Measurements from ENCODE around the gene TRAK1. TPM values are rescaled to one million over a fixed set of nuclear protein-coding genes. Genes with fewer than 3 reads are reported as not detected.
A peak's percentile ranks its signal among the peaks of the same experiment; 100 is the strongest.

Gene TRAK1
- polyA plus RNA-seq, 3 donors, result 6.6 to 40.8 (median 7.0) TPM

- Mint-ChIP-seq H3K27me3 (ENCODE audit: low read depth in 3 of 3) (peaks cover 0 to 1% (median 0%) of the 10 kb centered on the region in 3 donors), H3K4me3 (no peak overlapping the region), H3K4me1 (peaks cover 35% of the 10 kb centered on the region), H3K27ac (no peak overlapping the region), H3K9me3 (no peaks in the 10 kb centered on the region), H3K36me3 (peaks cover 16 to 17% of the 10 kb centered on the region in 2 donors)
- Histone ChIP-seq H2AFZ (ENCODE audit: insufficient read depth, low read depth, low read length, poor library complexity, severe bottlenecking) (no peak overlapping the region), H3K4me3 (replicated peaks in 1 of 3; ENCODE audit: low read depth in 2 of 3, low read length in 3 of 3) (no peak overlapping the region), H3K9me3 (replicated peaks in 1 of 2; ENCODE audit: control insufficient read depth in 1 of 2, insufficient read depth in 1 of 2, low read length in 2 of 2) (no peaks in the 10 kb centered on the region), H3K79me2 (ENCODE audit: insufficient read depth, low read length) (peaks cover 22% of the 10 kb centered on the region), H4K20me1 (ENCODE audit: insufficient read depth, low read length) (peaks cover 91% of the 10 kb centered on the region), H3K4me1 (ENCODE audit: control insufficient read depth in 1 of 2, insufficient read depth in 2 of 2, low read length in 2 of 2) (peaks cover 4 to 17% of the 10 kb centered on the region in 2 donors), H3K27me3 (ENCODE audit: control insufficient read depth in 2 of 2, insufficient read depth in 2 of 2, low read length in 2 of 2) (no peaks in the 10 kb centered on the region), H3K27ac (ENCODE audit: low read depth in 1 of 2, low read length in 2 of 2) (no peak overlapping the region), H3K36me3 (replicated peaks in 1 of 2; ENCODE audit: control insufficient read depth in 1 of 2, insufficient read depth in 2 of 2, low read length in 2 of 2) (no peaks in the 10 kb centered on the region), H3K4me2 (replicated peaks; ENCODE audit: extremely low read depth, low read length, poor library complexity, severe bottlenecking) (no peak overlapping the region), H3K9ac (ENCODE audit: insufficient read depth, low read length, poor library complexity, severe bottlenecking) (no peak overlapping the region)
- no peak for TF ChIP-seq CTCF (IDR thresholded peaks at IDR 0.05)
- intact Hi-C loops (cut with micrococcal nuclease), result no loop called here
- 96% methylated on average over 11 of the region's 11 CpGs for WGBS (ENCODE audit: insufficient coverage)
- DNase-seq, result no peak
These were observed 57.9 kb downstream of the TRAK1 start for GRCh38 chr3:42148982-42149432.

GRCh38 chr3:42149532-42149931 lies 58.4 kb downstream of the TRAK1 start:
- Histone ChIP-seq H4K20me1 (ENCODE audit: insufficient read depth, low read length) (peaks cover 89% of the 10 kb centered on the region), H3K36me3 (replicated peaks in 1 of 2; ENCODE audit: control insufficient read depth in 1 of 2, insufficient read depth in 2 of 2, low read length in 2 of 2) (no peaks in the 10 kb centered on the region), H3K4me2 (replicated peaks; ENCODE audit: extremely low read depth, low read length, poor library complexity, severe bottlenecking) (no peak overlapping the region), H3K27ac (ENCODE audit: low read depth in 1 of 2, low read length in 2 of 2) (no peak overlapping the region), H2AFZ (ENCODE audit: insufficient read depth, low read depth, low read length, poor library complexity, severe bottlenecking) (no peak overlapping the region), H3K4me1 (ENCODE audit: control insufficient read depth in 1 of 2, insufficient read depth in 2 of 2, low read length in 2 of 2) (peaks cover 4 to 17% of the 10 kb centered on the region in 2 donors), H3K9me3 (replicated peaks in 1 of 2; ENCODE audit: control insufficient read depth in 1 of 2, insufficient read depth in 1 of 2, low read length in 2 of 2) (no peaks in the 10 kb centered on the region), H3K27me3 (ENCODE audit: control insufficient read depth in 2 of 2, insufficient read depth in 2 of 2, low read length in 2 of 2) (no peaks in the 10 kb centered on the region), H3K4me3 (replicated peaks in 1 of 3; ENCODE audit: low read depth in 2 of 3, low read length in 3 of 3) (no peak overlapping the region), H3K79me2 (ENCODE audit: insufficient read depth, low read length) (peaks cover 22% of the 10 kb centered on the region), H3K9ac (ENCODE audit: insufficient read depth, low read length, poor library complexity, severe bottlenecking) (no peak overlapping the region)
- Mint-ChIP-seq H3K27me3 (ENCODE audit: low read depth in 3 of 3) (peaks cover 0 to 1% (median 0%) of the 10 kb centered on the region in 3 donors), H3K36me3 (peaks cover 16 to 17% of the 10 kb centered on the region in 2 donors), H3K4me3 (no peak overlapping the region), H3K27ac (peak overlapping the region in 2 of 7 donors; percentile 2 to 81), H3K4me1 (peaks cover 35% of the 10 kb centered on the region), H3K9me3 (no peaks in the 10 kb centered on the region)
- TF ChIP-seq CTCF (IDR thresholded peaks at IDR 0.05), result no peak
- 96% methylated on average over 7 of the region's 8 CpGs for WGBS (ENCODE audit: insufficient coverage)
- no peak for DNase-seq
- intact Hi-C loops (cut with micrococcal nuclease), result no loop called here

All from CD14-positive monocyte (primary cell).